ENCODE data around the gene F2R. TPM values are rescaled to one million over a fixed set of nuclear protein-coding genes. Genes with fewer than 3 reads are reported as not detected.

The F2R gene
- total and polyA plus RNA-seq, 2 experiments from 2014 or later: 15.0 to 26.0 TPM

GRCh38 chr5:76675364-76675763 is 40.6 kb upstream of the F2R start:
- 0 out of 3 replicates have a peak, but pooled peaks cover 3% of the 10 kb centered on the region for H3K4me1 Mint-ChIP-seq

More at GRCh38 chr5:76675364-76675763, 40.6 kb upstream of the F2R start:
- H3K36me3 Mint-ChIP-seq (ENCODE audit: low read depth): peaks cover 12% of the 10 kb centered on the region; the same call in 2 of the 3 replicates
- no peaks in the 10 kb centered on the region for H4K20me1 ChIP-seq (replicated peaks; ENCODE audit: insufficient read depth)
- TF ChIP-seq EZH2 (IDR thresholded peaks at IDR 0.05; ENCODE audit: low read depth, unreplicated experiment): no peak
- TF ChIP-seq JUNB (IDR thresholded peaks at IDR 0.05; ENCODE audit: unreplicated experiment): no peak
- no peak for TF ChIP-seq ZNF331 (CRISPR knock-in tag; IDR thresholded peaks at IDR 0.05; ENCODE audit: low read depth)
- no peak for TF ChIP-seq NANOG (IDR thresholded peaks at IDR 0.05; ENCODE audit: borderline replicate concordance)
- no peak for TF ChIP-seq POLR2AphosphoS5 (IDR thresholded peaks at IDR 0.05; ENCODE audit: low read depth)
- no peak for TF ChIP-seq REST (IDR thresholded peaks at IDR 0.05; ENCODE audit: unreplicated experiment)
- TF ChIP-seq ZNF114 (CRISPR knock-in tag; IDR thresholded peaks at IDR 0.05): no peak
- TF ChIP-seq ETS1 (IDR thresholded peaks at IDR 0.05): no peak
- TF ChIP-seq CTCF (conservative IDR thresholded peaks at IDR 0.05; ENCODE audit: low read depth in 2 of 2): no peak
- no peak for TF ChIP-seq ZNF462 (CRISPR knock-in tag; IDR thresholded peaks at IDR 0.05)
- TF ChIP-seq STAT1 (IDR thresholded peaks at IDR 0.05; ENCODE audit: unreplicated experiment): no peak
- TF ChIP-seq CREB1 (CRISPR knock-in tag; IDR thresholded peaks at IDR 0.05; ENCODE audit: low read depth): no peak
- TF ChIP-seq EZH2phosphoT487 (IDR thresholded peaks at IDR 0.05; ENCODE audit: unreplicated experiment): no peak
- no peaks in the 10 kb centered on the region for H3K79me2 ChIP-seq (replicated peaks; ENCODE audit: insufficient read depth)
- no peak for ATAC-seq
- no peaks in the 10 kb centered on the region for H3K27me3 ChIP-seq (ENCODE audit: insufficient read depth)
- H3K27me3 Mint-ChIP-seq (ENCODE audit: insufficient read depth, low read depth, poor library complexity): no peaks in the 10 kb centered on the region
- no peak overlapping the region for H3K4me3 ChIP-seq
- no peak overlapping the region for H3K4me2 ChIP-seq
- H3K27ac ChIP-seq (ENCODE audit: low read depth): no peak overlapping the region
- no peaks in the 10 kb centered on the region; the same call in 1 of the 2 replicates for H3K9me2 ChIP-seq (ENCODE audit: insufficient read depth)
- no peak overlapping the region for H3K27ac Mint-ChIP-seq
- no peak for DNase-seq (ENCODE audit: low spot score)
- H2AFZ ChIP-seq: no peak overlapping the region
- H3K4me1 ChIP-seq (ENCODE audit: insufficient read depth): no peaks in the 10 kb centered on the region
- H3K36me3 ChIP-seq (ENCODE audit: insufficient read depth): no peaks in the 10 kb centered on the region; the same call in 1 of the 2 replicates
- no peak overlapping the region for H3K4me3 Mint-ChIP-seq
- H3F3A ChIP-seq (replicated peaks; ENCODE audit: low read depth): no peaks in the 10 kb centered on the region
- H3K9me3 Mint-ChIP-seq: no peaks in the 10 kb centered on the region
